NCI-H446 (cell line): ENCODE measurements around the gene A2M.

Experiments used
- DNase-seq, 2 experiments: peaks; one replicate each; lab custom pipeline; 2025; lab: John Stamatoyannopoulos, UW

The A2M gene

GRCh38 chr12:9037431-9037830, 78.3 kb downstream of the A2M start:
- no peak for DNase-seq

GRCh38 chr12:9036227-9036626, 79.5 kb downstream of the A2M start:
- no peak for DNase-seq

GRCh38 chr12:9034095-9034494, 81.6 kb downstream of the A2M start:
- no peak for DNase-seq

- no peak for DNase-seq
Observed at GRCh38 chr12:9033265-9033887, 82.3 kb downstream of the A2M start.

GRCh38 chr12:9032202-9032964, 83.3 kb downstream of the A2M start:
- no peak for DNase-seq

GRCh38 chr12:9030776-9031175, 84.9 kb downstream of the A2M start:
- DNase-seq, result no peak

- no peak for DNase-seq
Observed at GRCh38 chr12:9027161-9028059, 88.3 kb downstream of the A2M start.

- DNase-seq, result no peak
Observed at GRCh38 chr12:9024512-9024911, 91.2 kb downstream of the A2M start.

GRCh38 chr12:9022592-9022991, 93.1 kb downstream of the A2M start:
- no peak for DNase-seq
